GM13976 (cell line): ENCODE data around the gene FMNL1.

Experiments
- DNase-seq: peaks from one replicate; pipeline ENCODE4 v3.0.0; 2012; ENCODE audit warnings: low spot score
- CTCF ChIP-seq: IDR thresholded peaks from 2 replicates; pipeline ENCODE4 v1.5.1; 2012; ENCODE audit warnings: borderline replicate concordance, mild to moderate bottlenecking; ENCODE audit not compliant: insufficient read depth; ENCODE audit errors: extremely low read depth, missing control alignments, control extremely low read depth
- in situ Hi-C: fragments of 300-500 bp; cut with MboI; formaldehyde crosslinking; loops from one replicate; pipeline ENCODE4 v1.12.0; 2022; ENCODE audit warnings: low sequenced_read_pairs, mixed read lengths, inconsistent platforms; ENCODE audit not compliant: unreplicated experiment

The FMNL1 gene

DNA sequence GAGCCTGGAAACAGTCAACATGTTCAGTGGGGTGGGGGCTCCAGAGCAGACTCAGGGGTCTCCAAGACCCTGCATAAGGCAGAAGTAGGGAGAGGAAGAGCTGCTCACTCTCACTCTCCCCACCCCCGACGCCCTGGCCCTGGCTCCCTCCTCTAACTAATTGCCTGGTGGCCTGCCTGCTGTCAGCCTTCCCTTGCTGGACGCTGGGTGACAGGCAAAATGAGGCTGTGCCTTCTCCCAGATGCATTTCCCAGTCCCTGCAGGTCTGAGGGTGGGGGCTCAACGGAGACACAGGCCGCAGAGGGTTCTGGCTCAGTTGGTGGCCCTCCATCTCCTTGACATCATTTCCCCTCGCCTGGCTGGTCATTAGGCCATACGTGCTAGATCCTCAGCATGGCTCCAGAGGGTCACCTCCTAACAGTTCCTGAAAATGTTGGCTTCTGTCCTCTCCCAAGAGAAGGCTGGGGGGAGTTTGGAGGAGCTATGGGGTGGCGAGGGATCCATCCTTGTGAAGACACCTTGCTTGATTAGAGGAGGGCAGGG is 1.4 kb downstream of the FMNL1 start:
- in situ Hi-C loops, result loop anchor here (25.0 kb wide), 1 partner anchor 614 kb away; the partner anchor contains the start of gene SPPL2C
- DNase-seq, result no peak
- no peak for TF ChIP-seq CTCF

DNA sequence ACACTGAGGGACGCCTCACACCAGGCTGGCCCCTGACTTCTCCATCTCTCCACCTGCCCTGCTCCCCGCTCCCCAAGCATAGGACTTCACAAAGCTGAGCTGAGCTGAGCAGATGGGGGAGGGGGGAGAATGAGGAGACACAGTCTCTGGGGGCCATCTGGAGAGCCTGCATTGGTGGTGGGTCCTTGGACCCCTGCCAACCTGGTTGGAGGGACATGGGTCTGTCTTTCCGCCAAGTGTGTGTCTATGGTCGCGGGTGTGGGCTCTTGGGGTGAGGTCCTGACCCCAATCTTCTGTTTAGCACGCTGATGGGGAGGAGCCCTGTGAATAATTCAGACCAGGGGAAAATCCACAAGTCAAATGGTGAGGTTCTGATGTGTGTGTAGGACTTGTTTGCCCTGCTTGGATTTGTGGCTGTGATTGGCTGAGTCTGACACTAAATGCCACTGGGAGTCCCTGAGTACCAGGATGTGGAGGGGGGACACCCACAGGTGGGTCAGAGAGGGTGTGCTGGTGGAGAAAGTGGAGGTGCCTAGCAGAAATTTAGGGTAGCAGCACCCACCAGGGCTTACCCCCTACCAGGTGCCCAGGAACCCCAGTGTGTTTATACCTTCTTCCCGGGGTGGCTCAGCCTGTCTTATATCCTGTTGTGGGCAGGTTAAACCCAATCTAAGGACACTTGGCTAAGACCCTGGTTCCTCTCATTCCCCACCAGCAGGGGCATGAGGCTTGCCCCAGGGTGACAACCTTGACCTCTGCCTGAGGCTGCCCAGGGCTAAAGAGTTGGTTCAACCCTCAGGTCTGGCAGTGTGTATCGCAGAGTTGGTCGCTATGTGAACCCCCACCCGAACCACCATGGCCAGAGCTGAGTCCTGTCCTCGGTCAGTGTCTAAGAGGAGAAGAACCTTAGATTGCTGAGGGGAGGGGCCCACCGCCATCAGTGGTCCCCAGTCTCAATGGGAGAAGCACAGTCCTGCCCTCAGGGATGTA is 2.1 kb downstream of the FMNL1 start:
- no peak for TF ChIP-seq CTCF
- in situ Hi-C loops, result loop anchor here (25.0 kb wide), 1 partner anchor 613 kb away; the partner anchor contains the start of gene SPPL2C
- no peak for DNase-seq

DNA sequence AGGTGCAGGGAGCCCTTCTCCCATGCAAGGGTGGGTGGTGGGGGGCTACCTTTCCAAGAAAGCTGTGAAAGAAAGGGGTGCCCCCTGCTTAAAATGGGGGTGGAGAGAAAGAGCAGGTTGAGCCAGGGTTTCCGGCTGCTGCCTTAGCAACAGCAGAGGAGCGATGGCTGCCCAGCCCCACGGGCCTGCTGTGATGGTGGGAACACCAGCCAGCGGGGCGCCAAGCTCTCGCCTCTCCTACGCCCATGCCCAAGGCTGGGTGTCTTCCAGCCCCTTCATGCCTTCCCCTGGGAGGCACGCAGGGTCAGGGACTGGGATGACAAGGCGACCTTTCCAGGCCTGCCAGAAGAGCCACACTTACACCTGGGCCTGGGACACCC is 3.0 kb downstream of the FMNL1 start:
- TF ChIP-seq CTCF, result no peak
- in situ Hi-C loops, result loop anchor here (25.0 kb wide), 1 partner anchor 613 kb away; the partner anchor contains the start of gene SPPL2C

DNA sequence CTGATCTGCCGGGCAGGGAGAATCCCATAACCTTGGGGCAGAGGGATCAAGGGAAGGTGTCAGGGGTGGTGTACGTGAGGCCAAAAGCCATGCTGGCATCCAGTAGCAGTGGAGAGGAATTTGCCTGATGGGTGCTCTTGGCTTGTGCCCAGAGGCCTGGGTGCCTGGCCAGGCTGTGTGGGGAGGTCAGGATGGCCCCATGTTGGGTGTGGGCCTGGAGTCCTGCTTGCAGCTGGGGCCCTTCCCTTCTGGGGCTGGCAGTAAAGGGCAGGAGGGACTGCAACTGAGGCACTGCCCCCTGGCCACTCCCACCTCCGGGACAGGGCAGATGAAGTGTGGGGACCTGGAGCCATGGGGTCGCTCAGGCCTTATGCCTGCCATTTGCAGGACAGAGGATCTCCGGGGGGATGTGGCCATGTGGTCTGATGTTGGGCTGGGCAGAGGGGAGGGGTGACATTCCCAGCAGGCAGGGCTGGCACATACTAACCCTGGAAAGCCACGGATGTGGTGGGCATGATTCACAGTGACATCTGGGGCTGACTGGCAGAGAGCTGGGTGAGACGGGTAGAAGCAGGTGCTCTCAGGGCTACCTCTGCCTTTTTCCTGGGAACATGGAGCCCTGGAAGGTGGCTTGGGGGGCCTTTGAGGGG is 3.5 kb downstream of the FMNL1 start:
- in situ Hi-C loops, result no loop called here
- no peak for DNase-seq
- no peak for TF ChIP-seq CTCF

More for the DNA sequence above, 3.0 kb downstream of the FMNL1 start:
- no peak for DNase-seq

- TF ChIP-seq CTCF, result no peak
- peak; percentile 90 for DNase-seq
- in situ Hi-C loops, result no loop called here
Measured at GRCh38 chr17:45225964-45226530, 4.4 kb downstream of the FMNL1 start.

DNA sequence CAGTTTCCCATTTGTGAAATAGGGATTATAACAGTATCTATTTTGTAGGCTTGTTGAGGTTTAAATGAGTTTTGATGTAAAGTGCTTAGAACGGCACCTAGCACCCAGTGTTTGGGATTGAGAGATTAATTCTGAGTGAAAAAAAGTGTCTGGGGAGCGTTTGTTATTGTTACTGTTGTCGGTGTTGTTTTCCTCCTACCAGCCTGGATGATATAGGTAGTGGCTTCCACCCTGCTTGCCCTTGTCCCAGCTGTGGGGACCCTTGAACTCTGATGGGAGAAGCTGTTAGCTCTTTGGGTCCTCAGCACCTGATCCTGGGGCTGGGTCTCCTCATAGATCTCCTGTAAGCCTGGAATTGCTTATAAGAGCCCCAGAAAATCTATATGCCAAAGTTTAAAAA is 4.9 kb downstream of the FMNL1 start:
- no peak for TF ChIP-seq CTCF
- in situ Hi-C loops, result no loop called here
- DNase-seq, result no peak
